GM18499 (cell line): Measurements from ENCODE around the gene CYSLTR2.

ENCODE experiments used
- ATAC-seq: cut with Tn5 transposase; IDR thresholded peaks from one replicate; pipeline ENCODE4 v1.9.1; 2021; ENCODE audit warnings: moderate number of reproducible peaks; ENCODE audit not compliant: insufficient read depth, unreplicated experiment

The CYSLTR2 gene, protein sequence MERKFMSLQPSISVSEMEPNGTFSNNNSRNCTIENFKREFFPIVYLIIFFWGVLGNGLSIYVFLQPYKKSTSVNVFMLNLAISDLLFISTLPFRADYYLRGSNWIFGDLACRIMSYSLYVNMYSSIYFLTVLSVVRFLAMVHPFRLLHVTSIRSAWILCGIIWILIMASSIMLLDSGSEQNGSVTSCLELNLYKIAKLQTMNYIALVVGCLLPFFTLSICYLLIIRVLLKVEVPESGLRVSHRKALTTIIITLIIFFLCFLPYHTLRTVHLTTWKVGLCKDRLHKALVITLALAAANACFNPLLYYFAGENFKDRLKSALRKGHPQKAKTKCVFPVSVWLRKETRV

DNA sequence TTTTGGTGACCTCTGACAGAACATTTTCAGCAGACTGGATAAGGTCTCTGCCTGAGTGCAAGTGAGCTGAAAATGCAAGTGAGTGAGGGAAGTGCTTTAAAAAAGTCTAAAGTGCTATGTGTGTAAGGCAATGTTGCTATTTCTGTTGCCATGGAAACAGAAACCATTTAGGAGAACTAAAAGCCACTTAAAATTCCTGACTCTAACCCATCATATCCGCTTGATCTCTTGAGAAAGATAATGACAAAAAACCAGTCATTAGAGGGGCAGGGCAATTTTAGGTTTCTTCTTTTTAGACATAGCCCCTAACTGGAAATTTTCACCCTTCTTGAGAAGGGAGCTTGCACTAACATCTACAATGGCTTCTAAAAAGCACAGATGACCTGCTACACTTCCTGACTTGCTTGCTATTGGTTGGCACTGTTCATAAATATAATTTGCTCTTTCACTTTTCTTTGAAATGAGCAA, at the start of gene CYSLTR2:
Gene CYSLTR2 (plus strand): TSS at position 458 of the 468 bp plus-strand sequence. CDS start 52,889 bp downstream, outside the sequence.
- no peak for ATAC-seq

DNA sequence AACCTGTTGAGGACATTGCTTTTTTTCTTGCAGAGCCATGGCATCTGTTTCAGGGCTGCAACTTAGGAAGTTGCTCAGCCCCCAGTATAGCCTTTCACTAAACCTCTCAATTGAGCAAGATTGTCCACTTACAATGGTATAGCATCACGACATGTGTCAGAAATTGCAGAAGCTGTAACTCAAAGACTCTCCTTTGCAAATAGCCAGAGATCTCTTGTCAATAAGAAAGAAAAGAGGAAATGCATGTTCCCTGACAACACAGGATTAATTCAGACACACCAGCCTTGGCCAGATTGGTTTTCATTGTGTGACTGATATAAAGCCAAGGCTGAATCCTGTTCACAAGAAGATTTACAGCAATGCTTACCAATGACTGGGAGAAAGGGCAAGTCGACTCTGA, 38.7 kb upstream of the CYSLTR2 start:
- ATAC-seq, result no peak

DNA sequence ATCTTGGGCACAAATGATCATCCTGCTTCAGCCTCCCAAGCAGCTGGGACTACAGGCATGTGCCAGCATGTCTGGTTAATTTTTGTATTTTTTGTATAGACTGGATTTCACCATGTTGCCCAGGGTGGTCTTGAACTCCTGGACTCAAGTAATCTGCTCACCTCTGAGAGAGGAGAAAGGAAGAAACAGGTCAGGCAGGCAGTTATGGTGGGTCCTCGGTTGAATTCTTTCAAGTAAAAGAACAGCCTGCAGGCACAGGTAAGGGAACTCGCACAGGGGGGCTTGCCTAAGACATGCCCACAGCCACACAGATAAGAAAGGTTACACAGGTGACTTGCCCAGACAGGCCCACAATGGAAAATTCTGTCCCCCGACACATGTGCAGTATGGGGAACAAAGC, 34.8 kb upstream of the CYSLTR2 start:
- ATAC-seq, result no peak

DNA sequence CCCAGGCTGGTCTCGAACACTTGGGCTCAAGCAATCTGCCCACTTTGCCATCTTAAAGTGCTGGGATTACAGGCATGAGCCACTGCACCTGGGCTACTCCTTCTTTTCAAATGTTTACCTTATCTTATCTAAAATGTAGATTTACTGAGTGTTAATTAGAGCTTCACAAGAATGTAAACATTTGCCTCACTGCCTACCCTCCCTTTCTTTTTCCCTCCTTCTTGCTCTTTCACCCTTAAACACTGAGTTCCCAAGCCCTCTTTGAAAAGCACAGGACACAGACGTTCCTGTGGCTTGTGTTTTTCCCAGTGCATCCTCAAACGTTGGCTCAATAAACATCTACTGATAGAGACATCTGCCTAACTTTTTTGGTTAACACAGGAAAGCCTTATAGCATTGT, 32.7 kb upstream of the CYSLTR2 start:
- ATAC-seq, result no peak

DNA sequence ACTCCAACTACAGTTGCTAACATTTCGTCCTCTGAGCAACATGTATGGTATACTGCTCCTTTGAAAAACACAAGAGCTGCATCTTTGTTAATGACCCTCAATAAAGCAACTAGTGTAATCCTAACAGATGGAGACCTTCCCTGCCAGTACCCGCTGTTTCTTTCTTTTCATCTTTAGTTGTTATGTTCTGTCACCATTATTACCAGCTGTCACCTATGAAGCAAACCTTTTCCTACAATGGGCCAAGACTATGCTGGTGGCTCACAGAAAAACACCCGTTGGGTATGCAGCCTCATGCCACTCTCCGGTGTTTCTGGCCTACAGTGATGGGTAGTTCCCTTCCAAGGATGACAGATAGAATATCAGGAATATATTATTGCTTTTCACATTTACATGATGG, 29.7 kb upstream of the CYSLTR2 start:
- ATAC-seq, result no peak

DNA sequence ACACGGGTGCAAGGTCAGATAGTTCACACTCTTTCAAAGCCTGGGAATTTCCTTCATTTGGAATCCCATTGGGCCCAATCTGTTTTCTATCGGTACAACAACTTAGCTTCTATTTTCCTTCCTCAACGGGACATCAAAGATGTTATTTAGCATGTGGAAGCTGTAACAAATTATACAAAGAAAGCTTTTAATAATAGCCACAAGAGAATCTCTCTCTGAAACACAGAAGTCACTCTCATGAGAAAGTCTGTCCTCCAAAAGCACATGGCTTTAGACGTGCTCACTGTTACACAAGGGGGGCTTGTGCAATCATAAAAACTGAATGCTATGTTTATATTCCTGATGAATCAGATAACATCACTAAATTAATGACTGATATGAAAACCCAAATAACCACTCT, 28.9 kb upstream of the CYSLTR2 start:
- ATAC-seq, result no peak

DNA sequence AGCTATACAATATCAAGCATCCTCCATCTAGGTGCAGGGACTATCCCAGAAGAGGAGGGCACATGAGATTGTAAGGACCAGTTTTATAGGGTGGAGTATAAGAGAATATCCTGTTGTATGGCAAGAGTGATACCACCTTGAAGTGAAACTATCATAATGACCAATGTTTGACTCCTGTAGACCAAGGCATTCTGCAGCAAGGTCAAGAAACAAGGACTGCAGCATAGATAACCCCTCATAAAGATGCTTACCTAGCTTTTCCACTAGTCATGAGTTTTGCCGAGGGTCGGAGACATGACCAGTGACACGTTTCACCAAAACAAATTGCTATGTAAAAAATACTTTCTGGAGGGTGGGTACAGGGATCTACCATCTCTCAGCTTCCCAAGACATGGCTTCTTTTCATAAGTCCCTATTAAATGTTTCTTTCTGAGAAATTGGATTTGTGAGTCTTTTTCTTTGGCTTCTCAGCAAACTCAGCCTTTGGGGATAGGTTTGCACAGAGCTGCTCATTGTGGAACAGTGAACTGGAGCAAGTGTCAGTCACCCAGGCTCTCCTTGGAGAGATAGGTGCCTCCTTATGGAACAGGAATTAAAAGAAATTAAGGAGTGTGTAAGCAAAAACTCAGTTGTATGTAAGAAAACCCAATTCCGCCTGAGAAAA, 28.2 kb upstream of the CYSLTR2 start:
- ATAC-seq, result no peak

DNA sequence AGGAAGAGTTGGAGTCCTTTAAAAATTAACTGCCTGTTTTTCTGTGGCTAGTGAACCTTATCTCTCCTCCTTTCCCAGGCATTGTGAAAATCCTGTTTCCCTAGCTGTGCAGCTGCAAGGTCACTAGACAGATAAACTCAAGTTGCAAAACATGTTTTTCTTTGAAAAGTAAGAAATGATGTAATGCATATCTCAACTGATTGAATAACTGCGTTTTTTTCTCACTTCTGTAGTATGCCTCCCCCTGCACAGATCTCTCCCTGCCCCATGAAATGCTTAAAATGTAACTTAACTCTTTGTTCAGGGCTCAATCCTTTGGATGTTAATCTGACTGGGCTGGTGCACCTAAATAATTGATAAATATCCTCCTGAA, 27.7 kb upstream of the CYSLTR2 start:
- no peak for ATAC-seq

DNA sequence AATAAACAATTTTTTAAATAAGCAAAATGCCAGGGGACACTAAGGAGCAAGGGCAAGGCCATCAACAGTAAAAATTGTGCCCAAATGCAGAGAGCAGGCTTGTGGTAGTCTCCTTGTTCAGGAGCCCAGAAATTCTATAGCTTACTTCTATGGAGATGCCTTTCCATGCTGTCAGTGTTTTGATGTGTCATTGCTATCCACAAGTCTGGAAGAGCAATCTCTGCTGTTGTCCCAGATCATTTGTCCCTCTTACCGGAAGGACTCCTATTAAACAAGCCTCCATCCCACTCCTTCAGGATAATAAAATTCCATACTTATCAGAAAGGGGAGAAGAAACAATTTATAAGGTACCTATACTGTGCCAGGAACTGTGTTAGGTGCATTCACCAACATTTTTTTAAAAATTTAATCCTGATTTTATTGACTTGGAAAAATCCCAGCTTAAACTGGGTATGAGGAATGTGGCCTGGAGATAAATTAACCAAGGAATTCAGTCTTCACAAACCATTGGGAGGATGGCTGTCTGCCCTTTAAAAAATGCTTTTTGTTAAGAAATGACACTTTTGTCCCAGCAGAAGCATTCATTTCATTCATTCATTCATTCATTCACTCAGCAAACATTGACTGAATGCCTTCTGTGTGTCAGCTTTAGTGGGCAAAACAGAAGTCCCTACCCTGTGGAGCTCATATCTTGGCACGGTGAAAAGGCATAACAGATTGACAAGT, 26.8 kb upstream of the CYSLTR2 start:
- no peak for ATAC-seq

DNA sequence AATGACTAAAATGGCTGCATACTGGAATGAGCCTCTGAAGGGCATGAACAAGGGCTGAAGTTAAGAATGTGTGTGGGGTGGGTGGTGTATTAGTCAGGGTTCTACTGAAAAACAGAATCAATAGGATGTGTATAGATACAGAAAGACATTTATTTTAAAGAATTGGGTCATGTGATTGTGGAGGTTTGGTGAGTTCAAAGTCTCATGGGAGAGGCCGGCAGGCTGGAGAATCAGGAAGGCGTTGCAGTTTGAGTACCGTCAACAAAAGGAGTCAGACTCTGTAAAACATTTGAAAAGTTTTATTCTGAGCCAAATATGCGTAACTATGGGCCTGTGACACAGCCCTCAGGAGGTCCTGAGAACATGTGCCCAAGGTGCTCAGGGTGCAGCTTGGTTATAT, 24.5 kb upstream of the CYSLTR2 start:
- no peak for ATAC-seq

DNA sequence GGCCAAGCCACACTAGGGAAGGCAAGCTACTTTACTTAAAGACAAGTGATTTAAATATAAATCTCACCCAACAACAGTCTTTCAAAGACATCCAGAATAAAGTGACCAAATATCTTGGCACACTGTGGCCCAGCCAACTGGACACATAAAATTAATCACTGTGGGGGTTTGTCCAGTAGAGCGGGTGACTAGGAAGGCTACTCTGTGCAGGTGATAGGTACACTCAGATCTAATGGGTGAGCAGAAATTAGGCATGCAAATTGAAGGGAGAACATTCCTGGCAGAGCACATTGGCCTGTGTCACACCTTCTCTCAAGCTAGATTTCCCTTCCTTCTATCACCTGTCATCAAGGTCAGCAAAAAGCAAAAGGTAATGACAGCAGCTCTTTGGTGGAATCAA, 23.4 kb upstream of the CYSLTR2 start:
- ATAC-seq, result no peak

DNA sequence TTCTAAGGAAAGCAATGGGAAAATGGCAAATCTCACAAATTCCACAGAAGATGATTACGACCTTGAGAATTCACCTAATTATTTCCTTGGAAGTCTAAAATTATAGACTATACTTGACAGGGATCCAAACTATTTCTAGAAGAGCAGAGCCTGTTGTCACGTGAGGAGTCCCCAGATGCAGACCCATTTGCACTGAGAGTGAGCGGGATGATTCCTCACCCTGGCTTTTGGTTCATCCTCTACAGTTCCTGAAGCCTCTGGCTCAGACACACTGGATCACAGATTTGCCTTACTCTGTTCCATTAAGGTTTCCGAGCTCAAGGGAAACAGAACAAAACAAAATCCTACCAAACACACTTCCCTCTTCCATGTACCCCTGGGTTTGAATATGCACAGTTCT, 23.0 kb upstream of the CYSLTR2 start:
- no peak for ATAC-seq

DNA sequence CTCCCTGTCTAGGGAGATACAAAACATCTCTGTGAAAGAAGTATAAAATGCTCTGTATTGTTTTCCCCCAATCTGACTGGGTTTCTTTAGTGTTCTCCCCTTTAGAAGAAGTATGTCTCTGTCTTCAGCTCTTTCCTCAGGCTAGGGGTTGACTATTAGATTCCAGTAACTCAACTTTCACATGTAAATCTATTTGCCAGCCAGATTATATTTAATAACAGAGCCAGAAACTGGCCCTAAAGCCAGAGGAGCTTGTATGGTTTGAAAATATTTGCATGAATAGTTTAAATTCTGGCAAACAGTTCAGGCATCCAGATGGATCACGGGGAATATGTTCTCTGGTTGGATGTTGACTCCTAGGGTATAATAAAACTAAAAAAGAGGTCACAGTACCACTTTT, 22.3 kb upstream of the CYSLTR2 start:
- no peak for ATAC-seq

DNA sequence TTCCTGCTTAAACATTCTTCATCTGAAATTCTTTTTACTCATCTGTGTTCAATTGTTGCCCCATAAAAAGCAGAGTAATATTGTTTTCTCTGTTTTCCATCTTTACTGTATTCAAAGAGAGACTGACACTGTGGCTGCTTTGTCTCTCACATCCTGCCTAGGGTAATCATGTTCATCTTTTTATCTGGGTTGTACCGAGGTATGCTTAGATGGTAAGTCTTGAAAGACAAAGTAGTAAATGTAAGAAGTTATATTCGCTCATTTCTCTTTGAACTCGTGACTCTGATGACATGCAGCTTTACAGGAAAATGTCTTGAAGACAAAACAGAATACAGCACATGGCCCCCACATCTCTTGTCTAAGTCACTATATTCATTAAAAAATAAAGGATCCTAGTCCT, 20.0 kb upstream of the CYSLTR2 start:
- no peak for ATAC-seq

DNA sequence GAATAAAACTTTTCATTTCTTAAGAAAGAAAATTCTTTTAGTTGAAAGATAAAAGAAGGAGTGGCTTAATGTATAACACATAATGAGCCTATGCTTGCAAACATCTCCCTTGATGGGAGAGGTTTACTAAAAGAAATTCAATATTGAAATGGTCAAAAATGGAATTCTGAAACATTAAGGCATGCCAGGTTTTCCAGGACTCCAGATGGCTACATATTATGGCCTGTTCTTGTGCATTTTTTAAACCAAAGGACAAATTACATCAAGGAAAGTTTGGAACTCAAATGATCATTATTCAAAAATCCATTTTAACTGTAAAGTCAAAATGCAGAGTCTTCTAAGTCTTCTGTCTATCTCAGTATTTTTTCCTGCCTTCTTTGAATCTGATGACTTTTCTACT, 19.1 kb upstream of the CYSLTR2 start:
- ATAC-seq, result no peak

DNA sequence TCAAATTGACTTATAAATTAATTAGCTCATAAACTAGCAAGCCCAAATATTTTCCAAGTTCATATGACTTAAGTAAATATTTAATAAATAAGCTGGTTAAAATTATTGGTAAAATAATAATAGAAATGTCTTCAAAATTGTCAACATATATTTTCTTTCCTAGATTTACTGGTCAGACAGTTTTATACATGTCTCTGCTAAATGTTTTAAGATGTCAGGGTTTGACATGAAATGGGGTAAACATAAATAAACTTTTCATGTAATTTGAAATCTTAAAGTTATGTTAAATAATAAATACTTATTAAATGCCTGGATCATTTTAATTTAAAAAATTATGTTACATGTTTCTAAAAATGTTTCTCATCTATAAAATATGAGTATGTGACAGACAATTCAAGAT, 18.3 kb upstream of the CYSLTR2 start:
- no peak for ATAC-seq

DNA sequence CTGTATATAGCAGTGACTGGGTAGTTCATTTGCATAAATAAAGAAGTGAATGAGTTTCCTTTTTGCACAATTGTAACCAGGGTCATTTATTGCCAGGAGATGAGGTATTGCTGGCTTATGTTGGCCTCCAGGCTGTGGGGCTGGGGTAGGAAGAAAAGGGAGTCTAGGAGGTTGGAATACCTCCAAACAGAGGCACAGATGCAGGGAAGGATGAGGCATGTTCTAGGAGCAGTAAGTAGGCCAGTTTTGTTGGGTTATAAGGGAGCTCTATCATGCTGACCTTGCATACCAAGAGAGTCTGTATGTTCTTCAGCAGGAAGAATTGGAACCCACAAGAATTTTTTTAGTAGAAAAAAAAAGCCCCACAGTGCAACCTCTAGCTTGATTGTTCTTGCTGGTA, 17.2 kb upstream of the CYSLTR2 start:
- no peak for ATAC-seq

DNA sequence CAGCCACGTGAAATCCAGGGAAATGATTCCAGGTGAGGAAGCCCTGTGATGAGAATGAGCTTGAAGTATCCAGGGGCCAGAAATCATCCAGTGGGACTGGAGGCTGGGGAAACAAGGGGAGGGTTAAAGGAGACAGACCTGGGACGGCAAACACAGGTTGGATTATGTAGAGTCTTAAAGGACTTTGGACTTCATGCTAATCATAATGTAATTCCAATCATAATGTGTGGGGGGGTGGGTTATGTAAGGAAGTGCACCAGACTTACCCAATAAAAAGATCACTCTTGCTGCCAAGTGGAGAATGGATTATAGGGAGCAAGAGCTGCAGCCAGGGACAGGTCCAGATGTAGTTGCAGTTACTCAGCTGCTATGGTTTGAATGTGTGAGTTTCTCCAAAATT, 16.1 kb upstream of the CYSLTR2 start:
- ATAC-seq, result no peak

DNA sequence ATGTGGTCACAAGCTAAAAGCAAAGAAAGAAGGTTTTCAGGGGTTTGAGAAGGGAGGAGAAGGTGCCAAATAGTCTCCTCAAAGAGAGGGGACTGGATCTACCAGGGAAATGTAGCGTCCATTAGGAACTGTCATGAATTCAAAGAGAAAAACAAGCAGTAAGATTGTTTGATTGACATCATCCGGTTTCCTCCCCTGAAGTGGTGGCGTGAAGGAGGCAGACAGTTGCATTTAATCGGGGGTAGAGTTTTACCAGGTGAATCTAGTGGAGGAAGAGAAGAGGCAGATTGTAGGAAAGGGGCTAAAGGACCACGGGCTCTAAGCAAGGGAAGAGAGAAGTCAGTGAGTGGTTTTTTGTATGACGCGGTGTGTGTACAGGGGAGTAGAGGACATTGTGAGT, 13.0 kb upstream of the CYSLTR2 start:
- ATAC-seq, result no peak

DNA sequence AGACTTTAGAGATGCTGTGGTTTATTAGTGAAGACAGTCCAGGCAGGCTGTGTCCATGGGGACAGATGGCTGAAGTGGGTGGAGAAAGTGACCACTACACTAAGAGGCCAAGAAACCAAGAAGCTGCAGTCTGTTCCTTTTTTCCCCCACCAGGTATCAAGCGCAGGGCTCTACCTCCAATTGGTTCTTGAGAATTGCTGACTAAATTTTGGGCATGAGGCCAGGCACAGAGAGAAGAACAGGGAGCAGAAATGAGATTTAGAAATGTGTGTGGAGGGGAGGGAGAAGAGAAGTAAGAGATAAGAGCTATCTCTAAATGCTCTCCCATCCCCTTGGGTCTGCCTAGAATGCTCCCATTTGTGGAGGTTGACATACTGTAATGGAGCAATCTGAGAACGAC, 12.3 kb upstream of the CYSLTR2 start:
- ATAC-seq, result no peak

DNA sequence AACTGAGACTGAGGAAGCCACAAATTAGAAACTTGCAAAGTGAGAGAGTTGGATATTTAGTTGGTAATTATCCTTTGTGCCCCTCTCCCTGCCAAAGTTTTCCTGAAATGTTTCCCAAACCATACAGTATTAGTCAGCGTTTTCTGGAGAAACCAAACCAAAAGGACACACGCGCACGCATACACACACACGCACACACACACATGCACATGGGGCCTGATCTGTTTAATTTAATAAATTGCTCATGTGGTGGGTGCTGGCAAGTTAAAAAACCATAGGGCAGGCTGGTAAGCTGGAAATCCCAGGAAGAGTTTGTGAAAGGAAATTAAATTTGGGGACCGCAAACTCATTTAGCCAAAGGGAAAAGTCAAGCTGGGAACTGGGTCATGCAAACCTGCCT, 11.7 kb upstream of the CYSLTR2 start:
- no peak for ATAC-seq
